SU-DHL-6 (cell line): ENCODE measurements around the gene CNKSR1.

Experiments used
- EZH2phosphoT487 ChIP-seq: fragments of 200-600 bp; sonication (generic), shearing (Covaris generic); conservative IDR thresholded peaks from 2 replicates; pipeline ENCODE4 v1.6.1; 2018; ENCODE audit warnings: mild to moderate bottlenecking, antibody characterized with exemption, low read length, moderate library complexity, mixed read lengths
- TF ChIP-seq, protein P1 (sequence below): fragments of 200-600 bp; sonication (generic); IDR thresholded peaks from one replicate; pipeline ENCODE4 v1.5.1; 2017; ENCODE audit warnings: antibody characterized with exemption, mild to moderate bottlenecking, low read length, moderate library complexity; ENCODE audit not compliant: insufficient read depth, poor library complexity, severe bottlenecking

- TF ChIP-seq, protein P1, sequence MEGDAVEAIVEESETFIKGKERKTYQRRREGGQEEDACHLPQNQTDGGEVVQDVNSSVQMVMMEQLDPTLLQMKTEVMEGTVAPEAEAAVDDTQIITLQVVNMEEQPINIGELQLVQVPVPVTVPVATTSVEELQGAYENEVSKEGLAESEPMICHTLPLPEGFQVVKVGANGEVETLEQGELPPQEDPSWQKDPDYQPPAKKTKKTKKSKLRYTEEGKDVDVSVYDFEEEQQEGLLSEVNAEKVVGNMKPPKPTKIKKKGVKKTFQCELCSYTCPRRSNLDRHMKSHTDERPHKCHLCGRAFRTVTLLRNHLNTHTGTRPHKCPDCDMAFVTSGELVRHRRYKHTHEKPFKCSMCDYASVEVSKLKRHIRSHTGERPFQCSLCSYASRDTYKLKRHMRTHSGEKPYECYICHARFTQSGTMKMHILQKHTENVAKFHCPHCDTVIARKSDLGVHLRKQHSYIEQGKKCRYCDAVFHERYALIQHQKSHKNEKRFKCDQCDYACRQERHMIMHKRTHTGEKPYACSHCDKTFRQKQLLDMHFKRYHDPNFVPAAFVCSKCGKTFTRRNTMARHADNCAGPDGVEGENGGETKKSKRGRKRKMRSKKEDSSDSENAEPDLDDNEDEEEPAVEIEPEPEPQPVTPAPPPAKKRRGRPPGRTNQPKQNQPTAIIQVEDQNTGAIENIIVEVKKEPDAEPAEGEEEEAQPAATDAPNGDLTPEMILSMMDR = no peak
- TF ChIP-seq EZH2phosphoT487 = no peak
These were observed 18.5 kb downstream of the CNKSR1 start for GRCh38 chr1:26195805-26196204.
